ENCODE data around the gene THOC7.

THOC7 gene

DNA sequence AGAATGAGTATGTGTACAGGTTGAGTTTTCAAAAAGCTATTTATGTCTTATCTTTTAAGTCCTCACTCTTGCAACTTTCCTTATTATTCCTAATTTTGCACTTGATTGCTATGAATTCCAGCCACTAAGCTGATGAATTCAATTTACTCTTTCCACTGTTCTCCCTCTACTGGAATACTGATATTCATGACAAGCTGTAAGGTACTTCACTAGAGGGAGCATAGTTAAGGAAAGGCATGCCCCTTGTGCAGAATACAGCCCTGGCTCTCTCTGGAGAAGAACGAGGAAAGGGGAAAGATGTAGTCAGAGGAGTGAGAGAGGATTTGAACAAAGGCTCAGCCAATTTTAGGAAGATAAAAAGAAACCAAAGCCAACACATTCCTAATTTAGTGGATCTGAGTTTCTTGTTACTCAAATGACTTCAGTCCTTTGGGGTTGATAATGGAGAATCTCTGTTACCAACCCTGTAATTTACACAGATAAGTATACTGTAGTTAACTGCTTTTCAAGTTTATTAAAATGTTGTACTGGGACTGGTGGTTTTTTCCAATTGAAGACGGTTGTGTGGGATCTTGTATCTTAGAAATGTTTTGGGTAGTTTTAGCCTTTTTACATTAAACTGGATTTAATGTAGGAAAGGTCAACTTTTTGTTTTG, 44.6 kb upstream of the THOC7 start:
- H3K9me3 ChIP-seq: no peaks in the 10 kb centered on the region
- peaks cover 90% of the 10 kb centered on the region for H4K20me1 ChIP-seq
- no peak for TF ChIP-seq Cebpa-rat (IDR thresholded peaks at IDR 0.05)
- no peak overlapping the region for H3K4me2 ChIP-seq
- H3K4me3 ChIP-seq: no peak overlapping the region
- H3K9ac ChIP-seq: no peak overlapping the region
- H3K36me3 ChIP-seq: peaks cover 32% of the 10 kb centered on the region
- no peak overlapping the region for H3K27ac ChIP-seq
- H3K27me3 ChIP-seq: no peaks in the 10 kb centered on the region
- peaks cover 26% of the 10 kb centered on the region for H3K4me1 ChIP-seq

DNA sequence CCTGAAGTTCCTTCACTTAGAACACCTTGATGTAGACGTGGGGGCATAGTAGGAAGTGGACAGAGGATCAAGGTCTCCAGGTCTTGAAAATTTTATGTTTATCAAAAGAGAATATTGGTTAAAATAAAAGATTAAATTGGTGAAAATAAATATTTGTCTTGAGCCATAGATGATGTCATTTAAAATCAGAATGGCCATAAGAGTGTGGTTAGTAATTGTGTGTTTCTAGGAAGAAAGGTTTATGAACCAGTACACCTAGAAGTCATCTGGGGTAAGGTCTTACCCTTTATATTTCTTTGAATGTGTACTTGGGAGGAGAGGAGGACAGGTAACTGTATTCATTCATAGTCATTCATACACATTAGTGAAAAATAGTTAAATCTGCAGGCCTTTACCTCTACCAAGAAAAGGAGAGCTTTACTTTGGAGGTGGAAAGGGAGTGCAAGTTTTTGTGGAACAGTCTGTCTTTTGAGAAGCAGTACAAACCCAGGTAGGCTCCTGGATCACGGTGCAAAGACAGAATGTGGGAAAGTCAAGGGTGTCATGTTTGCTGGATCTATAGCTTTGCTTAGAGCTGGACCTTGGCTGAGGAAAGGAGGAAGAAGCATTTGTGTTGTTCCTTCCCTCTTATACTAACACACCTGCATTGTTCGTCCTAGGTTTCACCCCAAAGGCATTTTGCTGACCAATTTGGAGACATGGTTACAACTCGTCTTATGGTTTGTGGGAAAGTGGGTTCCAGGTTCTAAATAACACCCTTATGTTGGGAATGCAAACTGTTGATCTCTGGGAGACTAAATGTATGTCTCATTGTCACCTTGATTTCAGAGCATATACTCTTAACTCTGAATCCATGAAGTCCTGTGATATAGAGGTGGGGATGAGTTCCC, 42.4 kb upstream of the THOC7 start:
- H3K27me3 ChIP-seq: no peaks in the 10 kb centered on the region
- H3K9ac ChIP-seq: no peak overlapping the region
- H3K27ac ChIP-seq: no peak overlapping the region
- peaks cover 20% of the 10 kb centered on the region for H3K4me1 ChIP-seq
- no peak overlapping the region for H3K4me3 ChIP-seq
- TF ChIP-seq Cebpa-rat (IDR thresholded peaks at IDR 0.05): no peak
- H3K36me3 ChIP-seq: peaks cover 46% of the 10 kb centered on the region
- H3K4me2 ChIP-seq: no peak overlapping the region
- peaks cover 4% of the 10 kb centered on the region; the same call in 1 of the 2 replicates for H3K9me3 ChIP-seq
- H4K20me1 ChIP-seq: peaks cover 94% of the 10 kb centered on the region

DNA sequence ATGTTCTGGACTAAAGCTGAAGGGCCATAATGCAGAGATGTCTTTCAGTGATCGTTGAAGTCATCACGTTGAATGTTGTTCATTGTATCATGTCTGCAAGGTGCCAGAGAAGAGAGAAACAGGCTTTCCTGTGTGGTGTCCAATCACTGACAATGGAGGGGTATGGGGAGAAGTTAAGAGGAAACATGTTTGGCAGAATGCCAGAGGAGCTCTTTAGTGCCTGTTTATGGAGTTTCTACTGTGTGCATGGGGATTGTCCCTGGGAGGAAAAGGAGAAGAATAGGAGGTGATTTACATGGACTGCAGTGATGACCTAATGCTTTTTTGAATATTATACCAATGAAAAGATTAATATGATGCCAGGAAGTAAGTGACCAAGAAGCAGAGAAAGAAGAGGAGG, 36.9 kb upstream of the THOC7 start:
- Histone ChIP-seq H3K27me3 (no peaks in the 10 kb centered on the region), H3K36me3 (peaks cover 63% of the 10 kb centered on the region), H3K4me2 (no peak overlapping the region), H3K4me3 (no peak overlapping the region), H4K20me1 (peaks cover 61% of the 10 kb centered on the region), H3K4me1 (peaks cover 17% of the 10 kb centered on the region), H3K27ac (no peak overlapping the region), H3K9me3 (peaks cover 4% of the 10 kb centered on the region; the same call in 1 of the 2 replicates), H3K9ac (no peak overlapping the region)
- TF ChIP-seq Cebpa-rat (IDR thresholded peaks at IDR 0.05): no peak

DNA sequence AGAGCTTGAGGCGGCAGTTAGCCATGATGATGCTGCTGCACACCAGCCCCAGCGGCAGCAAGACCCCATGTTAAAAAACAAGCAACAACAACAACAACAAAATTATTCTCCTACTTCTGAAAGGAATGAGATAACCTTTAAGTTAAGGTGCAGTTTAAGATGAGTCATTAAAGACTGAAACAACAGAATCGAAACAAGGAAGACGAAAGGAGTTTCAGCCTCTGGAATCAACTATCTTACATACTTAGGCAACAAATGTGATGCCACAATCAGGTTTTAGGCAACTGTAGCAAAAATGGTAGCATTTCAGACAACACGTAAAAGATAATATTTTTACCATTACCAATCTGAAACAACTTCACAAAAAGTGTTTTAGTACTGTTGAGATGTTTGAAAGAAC, 36.4 kb upstream of the THOC7 start:
- no peak for TF ChIP-seq Cebpa-rat (IDR thresholded peaks at IDR 0.05)
- H3K4me2 ChIP-seq: no peak overlapping the region
- H3K9ac ChIP-seq: no peak overlapping the region
- H3K9me3 ChIP-seq: peaks cover 4% of the 10 kb centered on the region; the same call in 1 of the 2 replicates
- peaks cover 22% of the 10 kb centered on the region for H3K4me1 ChIP-seq
- peaks cover 62% of the 10 kb centered on the region for H4K20me1 ChIP-seq
- no peak overlapping the region for H3K27ac ChIP-seq
- H3K36me3 ChIP-seq: peaks cover 59% of the 10 kb centered on the region
- no peak overlapping the region for H3K4me3 ChIP-seq
- no peaks in the 10 kb centered on the region for H3K27me3 ChIP-seq

DNA sequence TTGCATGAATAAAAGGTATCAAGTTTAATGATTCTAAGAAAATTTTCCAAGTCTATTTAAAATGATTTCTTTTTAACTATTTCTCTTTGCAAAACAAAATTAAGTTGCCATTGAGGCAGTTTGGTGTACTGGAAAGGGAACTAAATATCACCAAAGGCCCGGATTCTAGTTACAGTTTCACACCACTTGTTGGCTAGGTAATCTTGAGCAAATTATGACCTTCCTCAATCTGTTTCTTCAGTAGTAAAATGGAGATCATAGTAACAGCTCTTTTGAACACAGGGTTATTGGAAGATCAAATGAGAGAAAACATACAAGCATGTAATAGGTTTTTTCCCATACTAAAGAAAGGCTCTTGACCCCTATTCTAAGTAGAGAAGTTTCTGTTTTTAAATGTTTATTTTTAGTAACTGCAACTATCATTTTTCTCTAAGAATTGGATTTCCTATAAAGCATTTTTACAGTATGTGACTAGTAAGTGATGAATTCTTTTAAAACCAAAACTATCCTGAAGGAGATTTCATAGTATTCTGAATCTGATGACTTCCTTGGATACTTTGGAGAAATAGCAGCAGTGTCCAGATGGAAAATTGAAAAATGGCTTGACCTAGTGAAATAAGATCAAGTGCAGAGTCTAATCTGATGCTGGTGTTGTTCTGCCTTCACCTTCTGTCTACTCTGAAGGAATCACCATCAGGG, 32.9 kb upstream of the THOC7 start:
- H3K4me3 ChIP-seq: no peak overlapping the region
- no peak overlapping the region for H3K4me2 ChIP-seq
- peaks cover 28% of the 10 kb centered on the region for H3K4me1 ChIP-seq
- H4K20me1 ChIP-seq: peaks cover 66% of the 10 kb centered on the region
- peaks cover 55% of the 10 kb centered on the region for H3K36me3 ChIP-seq
- peaks cover 2% of the 10 kb centered on the region; the same call in 1 of the 2 replicates for H3K9me3 ChIP-seq
- TF ChIP-seq Cebpa-rat (IDR thresholded peaks at IDR 0.05): no peak
- no peak overlapping the region for H3K9ac ChIP-seq
- H3K27ac ChIP-seq: no peak overlapping the region
- no peaks in the 10 kb centered on the region for H3K27me3 ChIP-seq

DNA sequence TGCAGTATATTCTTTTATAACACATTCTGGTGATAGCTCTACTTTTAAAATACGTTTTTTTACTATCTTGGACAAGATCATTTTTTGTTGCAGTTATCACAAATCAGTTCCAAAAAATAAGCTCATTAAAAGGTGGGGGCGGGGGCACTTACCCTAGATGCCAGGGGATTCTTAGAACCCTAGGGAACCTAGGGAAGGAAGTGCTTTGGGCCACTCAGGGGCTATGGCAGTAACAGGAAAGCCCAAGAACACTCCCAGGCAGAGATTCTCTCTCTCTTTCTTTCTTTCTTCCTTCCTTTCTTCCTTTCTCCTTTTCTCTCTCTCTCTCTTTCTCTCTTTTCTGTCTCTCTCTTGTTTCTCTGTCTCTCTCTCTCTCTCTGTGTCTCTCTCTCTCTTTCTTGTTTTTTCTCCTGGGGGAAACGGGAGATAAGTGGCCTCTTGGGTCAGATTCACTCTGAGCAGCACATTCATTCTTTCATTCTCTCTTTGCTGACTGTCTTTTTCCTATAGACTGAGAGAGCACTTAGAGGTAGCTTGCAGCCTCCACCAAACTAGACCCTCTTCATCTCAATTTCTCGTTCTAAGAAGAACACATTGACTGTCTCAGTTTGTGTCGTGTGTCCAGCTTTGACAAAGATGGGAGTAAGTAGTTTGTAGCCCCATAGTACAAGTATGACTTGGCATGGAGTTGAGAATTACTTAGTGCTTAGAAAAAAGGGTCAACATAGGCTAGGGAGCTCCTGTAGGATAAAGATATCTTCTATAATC, 32.0 kb upstream of the THOC7 start:
- Histone ChIP-seq H3K9ac (no peak overlapping the region), H3K4me2 (peak overlapping the region; percentile 66), H4K20me1 (peaks cover 71% of the 10 kb centered on the region), H3K4me3 (no peak overlapping the region), H3K9me3 (no peaks in the 10 kb centered on the region), H3K36me3 (peaks cover 55% of the 10 kb centered on the region), H3K27me3 (no peaks in the 10 kb centered on the region), H3K4me1 (peaks cover 28% of the 10 kb centered on the region), H3K27ac (no peak overlapping the region; the same call in 1 of the 2 replicates)
- TF ChIP-seq Cebpa-rat (IDR thresholded peaks at IDR 0.05): no peak

DNA sequence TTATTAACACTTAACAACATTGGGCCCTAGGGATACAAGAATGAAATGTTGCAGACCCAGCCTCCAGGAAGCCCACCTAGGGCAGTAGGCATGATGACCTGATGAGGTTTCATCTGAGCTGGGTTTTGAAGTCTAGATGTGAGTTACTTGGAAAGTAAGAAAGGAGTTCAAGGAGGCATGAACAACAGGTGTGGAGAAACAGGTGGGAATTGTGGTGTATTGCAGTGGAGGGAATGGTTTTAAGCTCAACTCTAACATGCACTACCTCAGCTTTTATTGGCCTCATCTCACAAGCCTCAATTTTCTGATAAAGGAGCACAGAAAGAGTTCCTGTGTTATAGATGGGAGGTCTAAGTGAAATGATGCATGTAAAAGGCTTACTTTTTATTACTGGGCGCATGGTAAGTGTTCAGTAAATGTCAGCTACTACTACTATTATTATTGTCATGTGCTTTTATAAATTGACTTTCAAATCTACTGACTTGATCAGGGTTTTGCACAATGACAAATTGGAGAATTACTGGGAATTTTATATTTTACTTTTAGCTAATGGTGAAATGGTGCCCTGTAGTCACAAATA, 29.3 kb upstream of the THOC7 start:
- peaks cover 99% of the 10 kb centered on the region for H4K20me1 ChIP-seq
- no peak for TF ChIP-seq Cebpa-rat (IDR thresholded peaks at IDR 0.05)
- no peak overlapping the region for H3K4me2 ChIP-seq
- peaks cover 28% of the 10 kb centered on the region for H3K4me1 ChIP-seq
- no peaks in the 10 kb centered on the region for H3K27me3 ChIP-seq
- H3K27ac ChIP-seq: no peak overlapping the region
- no peaks in the 10 kb centered on the region for H3K9me3 ChIP-seq
- H3K9ac ChIP-seq: no peak overlapping the region
- H3K4me3 ChIP-seq: no peak overlapping the region
- peaks cover 32% of the 10 kb centered on the region for H3K36me3 ChIP-seq

DNA sequence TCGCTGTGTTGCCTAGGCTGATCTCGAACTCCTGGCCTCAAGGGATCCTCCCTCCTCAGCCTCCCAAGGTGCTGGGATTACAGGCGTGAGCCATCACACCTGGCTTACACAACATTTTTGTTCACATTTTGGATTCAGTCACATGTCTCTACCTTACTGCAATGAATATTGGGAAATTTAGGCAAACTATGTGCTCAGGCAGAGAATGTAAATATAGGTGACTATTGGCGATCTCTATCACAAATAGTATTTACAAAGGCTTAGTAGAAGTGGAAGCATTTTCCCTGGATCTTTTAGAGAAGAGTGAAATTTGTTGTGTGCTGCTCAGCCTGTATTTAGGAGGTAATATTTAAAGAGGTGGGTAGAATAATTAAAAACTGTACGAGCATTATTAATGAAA, 27.9 kb upstream of the THOC7 start:
- Histone ChIP-seq H3K27me3 (no peaks in the 10 kb centered on the region), H4K20me1 (peaks cover 100% of the 10 kb centered on the region), H3K4me3 (no peak overlapping the region)

DNA sequence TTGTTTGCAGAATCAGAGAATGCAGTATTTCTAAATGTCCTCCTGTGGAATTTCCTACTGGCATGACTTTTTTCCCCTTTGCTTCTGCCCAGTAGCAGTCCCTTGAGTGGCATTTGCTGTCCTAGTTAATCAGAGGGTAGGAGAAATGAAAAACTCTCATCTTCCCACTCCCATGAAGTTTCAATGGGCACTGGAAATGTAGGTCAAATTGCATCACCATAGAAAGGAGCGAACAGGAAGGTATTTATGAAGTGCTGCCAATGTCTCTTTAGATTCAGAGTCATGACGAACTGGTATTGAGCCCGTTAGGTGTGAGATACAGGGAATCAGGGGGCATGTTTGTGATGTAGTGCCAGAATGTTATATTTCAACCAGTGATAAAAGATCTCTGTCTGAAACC, 23.3 kb upstream of the THOC7 start:
- no peaks in the 10 kb centered on the region for H3K9me3 ChIP-seq
- H3K4me1 ChIP-seq: no peaks in the 10 kb centered on the region; the same call in 1 of the 2 replicates
- TF ChIP-seq Cebpa-rat (IDR thresholded peaks at IDR 0.05): no peak
- H3K4me3 ChIP-seq: no peak overlapping the region
- H3K27me3 ChIP-seq: no peaks in the 10 kb centered on the region
- H3K9ac ChIP-seq: no peak overlapping the region
- H3K4me2 ChIP-seq: no peak overlapping the region
- H3K36me3 ChIP-seq: peaks cover 27% of the 10 kb centered on the region
- no peak overlapping the region for H3K27ac ChIP-seq
- peaks cover 99% of the 10 kb centered on the region for H4K20me1 ChIP-seq

More for the DNA sequence above, 27.9 kb upstream of the THOC7 start:
- H3K9me3 ChIP-seq: no peaks in the 10 kb centered on the region
- H3K4me1 ChIP-seq: peaks cover 26% of the 10 kb centered on the region
- H3K36me3 ChIP-seq: peaks cover 41% of the 10 kb centered on the region
- no peak overlapping the region for H3K9ac ChIP-seq
- TF ChIP-seq Cebpa-rat (IDR thresholded peaks at IDR 0.05): no peak
- H3K4me2 ChIP-seq: no peak overlapping the region
- no peak overlapping the region for H3K27ac ChIP-seq

Measured in BLaER1 (cell line).